Tibial nerve (tissue), 3 donors: Measurements from ENCODE around the gene TGM6.

ENCODE experiments used
- POLR2A ChIP-seq, 2 donors: fragments of 450-650 bp; IDR thresholded peaks; one replicate each; pipeline ENCODE4 v1.6.1; 2017; ENCODE audit warnings: antibody characterized with exemption in 2 of 2, mild to moderate bottlenecking in 2 of 2, moderate library complexity in 2 of 2
- TF ChIP-seq, protein P1 (sequence below), 5 experiments: fragments of 200-600 bp in 3 of 5; fragments of 450-650 bp in 2 of 5; sonication (generic) in 3 of 5; IDR thresholded peaks; one replicate each; pipeline ENCODE4 v1.5.1; 2016 to 2019; ENCODE audit warnings: antibody characterized with exemption in 5 of 5, mild to moderate bottlenecking in 3 of 5, moderate library complexity in 2 of 5

- TF ChIP-seq, protein P1, sequence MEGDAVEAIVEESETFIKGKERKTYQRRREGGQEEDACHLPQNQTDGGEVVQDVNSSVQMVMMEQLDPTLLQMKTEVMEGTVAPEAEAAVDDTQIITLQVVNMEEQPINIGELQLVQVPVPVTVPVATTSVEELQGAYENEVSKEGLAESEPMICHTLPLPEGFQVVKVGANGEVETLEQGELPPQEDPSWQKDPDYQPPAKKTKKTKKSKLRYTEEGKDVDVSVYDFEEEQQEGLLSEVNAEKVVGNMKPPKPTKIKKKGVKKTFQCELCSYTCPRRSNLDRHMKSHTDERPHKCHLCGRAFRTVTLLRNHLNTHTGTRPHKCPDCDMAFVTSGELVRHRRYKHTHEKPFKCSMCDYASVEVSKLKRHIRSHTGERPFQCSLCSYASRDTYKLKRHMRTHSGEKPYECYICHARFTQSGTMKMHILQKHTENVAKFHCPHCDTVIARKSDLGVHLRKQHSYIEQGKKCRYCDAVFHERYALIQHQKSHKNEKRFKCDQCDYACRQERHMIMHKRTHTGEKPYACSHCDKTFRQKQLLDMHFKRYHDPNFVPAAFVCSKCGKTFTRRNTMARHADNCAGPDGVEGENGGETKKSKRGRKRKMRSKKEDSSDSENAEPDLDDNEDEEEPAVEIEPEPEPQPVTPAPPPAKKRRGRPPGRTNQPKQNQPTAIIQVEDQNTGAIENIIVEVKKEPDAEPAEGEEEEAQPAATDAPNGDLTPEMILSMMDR (IDR thresholded peaks at IDR 0.05): no peak
- TF ChIP-seq POLR2A (IDR thresholded peaks at IDR 0.05): no peak
Observed at GRCh38 chr20:2378893-2379292, 1.8 kb upstream of the TGM6 start.
